Endothelial cell of umbilical vein (primary cell): Measurements from ENCODE around the gene FBXW7.

Source experiments
- POLR2AphosphoS5 ChIP-seq: IDR thresholded peaks from 2 replicates; pipeline ENCODE4 v1.6.1; 2012; ENCODE audit warnings: low read depth, mild to moderate bottlenecking, control low read depth, low read length, moderate library complexity; ENCODE audit not compliant: insufficient read depth
- TF ChIP-seq, protein P1 (sequence below): IDR thresholded peaks from 2 replicates; pipeline ENCODE4 v1.6.1; 2011; ENCODE audit not compliant: insufficient read depth, insufficient read length

GRCh38 chr4:152535360-152535902 is 461 bp downstream of the FBXW7 start:
- TF ChIP-seq, protein P1, sequence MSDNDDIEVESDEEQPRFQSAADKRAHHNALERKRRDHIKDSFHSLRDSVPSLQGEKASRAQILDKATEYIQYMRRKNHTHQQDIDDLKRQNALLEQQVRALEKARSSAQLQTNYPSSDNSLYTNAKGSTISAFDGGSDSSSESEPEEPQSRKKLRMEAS = no peak
- TF ChIP-seq POLR2AphosphoS5 = no peak
